ENCODE data around the gene ARHGDIB.

The ARHGDIB gene

DNA sequence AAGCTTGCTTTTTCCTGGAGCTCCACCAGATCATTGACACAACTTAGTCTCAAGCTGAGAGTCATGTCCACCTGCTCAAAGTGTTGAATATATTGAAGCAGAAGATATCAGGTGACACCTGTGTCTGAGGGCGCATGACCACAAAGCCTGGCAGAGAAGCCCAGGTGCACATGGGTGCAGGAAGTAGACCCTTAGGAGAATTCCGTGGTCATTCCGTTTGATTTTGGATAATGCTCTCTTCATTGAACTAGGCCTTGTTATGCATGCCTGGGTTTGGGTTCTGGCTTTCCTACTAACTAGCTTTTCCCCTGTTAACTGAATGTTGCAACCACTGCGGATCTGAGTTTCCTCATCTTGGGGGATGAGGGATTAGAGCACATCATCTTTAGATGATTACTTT, 7.1 kb downstream of the ARHGDIB start:
- no peak for DNase-seq

DNA sequence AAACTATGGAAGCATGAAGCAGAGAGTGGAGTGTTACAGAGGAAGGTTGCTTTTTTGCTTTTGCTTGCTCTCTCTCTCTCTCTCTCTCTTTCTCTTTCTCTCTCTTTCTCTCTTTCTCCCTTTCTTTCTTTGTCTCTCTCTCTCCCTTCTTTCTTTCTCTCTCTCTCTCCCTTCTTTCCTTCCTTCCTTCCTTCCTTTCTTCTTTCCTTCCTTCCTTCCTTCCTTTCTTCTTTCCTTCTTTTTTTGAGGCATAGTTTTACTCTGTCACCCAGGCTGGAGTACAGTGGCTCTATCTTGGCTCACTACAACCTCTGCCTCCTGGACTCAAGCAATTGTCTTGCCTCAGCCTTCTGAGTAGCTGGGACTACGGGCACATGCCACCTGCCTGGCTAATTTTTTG, 7.6 kb downstream of the ARHGDIB start:
- DNase-seq, result no peak

DNA sequence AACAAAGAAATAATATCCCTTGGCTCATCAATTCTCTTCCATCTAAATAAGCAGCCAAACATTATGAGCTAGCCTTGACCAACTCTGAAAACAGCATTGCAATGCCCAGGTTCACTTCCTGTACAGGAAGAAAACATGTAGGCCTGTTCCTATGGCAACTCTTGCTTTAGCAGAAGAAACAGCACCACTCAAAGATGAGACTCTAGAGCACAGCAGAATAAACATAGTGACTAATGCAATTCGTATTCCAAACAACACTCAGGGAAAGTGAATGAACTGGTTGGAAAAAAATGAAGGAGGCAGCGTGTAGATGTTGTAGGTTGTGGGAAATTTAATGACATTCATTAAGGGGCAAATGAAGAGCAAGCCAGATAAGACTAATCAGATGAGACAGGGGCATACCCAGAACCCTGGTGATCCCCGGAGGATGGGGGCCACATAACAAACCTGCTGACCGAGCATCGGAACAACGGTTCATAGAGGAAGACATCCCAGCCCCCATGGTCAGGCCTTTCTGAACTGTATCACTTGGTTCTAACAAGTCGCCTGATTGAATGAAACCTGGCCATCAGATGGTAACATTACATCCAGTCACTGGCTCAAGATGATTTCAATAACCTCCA, 9.0 kb downstream of the ARHGDIB start:
- no peak for DNase-seq

DNA sequence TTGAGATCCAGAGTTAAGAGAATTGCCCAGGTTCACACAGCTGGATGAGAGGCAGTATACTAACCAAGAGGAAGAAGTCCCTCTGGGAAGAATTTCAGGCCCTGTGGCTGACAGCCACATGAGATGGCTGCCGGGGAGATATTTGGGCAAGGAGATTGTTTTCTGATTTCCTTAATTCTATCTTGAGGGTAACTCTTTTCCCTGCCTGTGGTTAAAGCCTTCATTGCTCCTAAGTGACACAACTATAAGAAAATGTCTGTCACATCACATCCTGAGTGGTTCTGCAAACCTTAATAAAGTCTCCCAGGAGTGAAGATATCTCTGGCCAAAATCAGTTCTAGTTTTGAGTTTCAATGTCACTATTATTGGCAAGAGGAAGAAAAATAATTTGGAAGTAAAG, 9.6 kb downstream of the ARHGDIB start:
- DNase-seq, result no peak

DNA sequence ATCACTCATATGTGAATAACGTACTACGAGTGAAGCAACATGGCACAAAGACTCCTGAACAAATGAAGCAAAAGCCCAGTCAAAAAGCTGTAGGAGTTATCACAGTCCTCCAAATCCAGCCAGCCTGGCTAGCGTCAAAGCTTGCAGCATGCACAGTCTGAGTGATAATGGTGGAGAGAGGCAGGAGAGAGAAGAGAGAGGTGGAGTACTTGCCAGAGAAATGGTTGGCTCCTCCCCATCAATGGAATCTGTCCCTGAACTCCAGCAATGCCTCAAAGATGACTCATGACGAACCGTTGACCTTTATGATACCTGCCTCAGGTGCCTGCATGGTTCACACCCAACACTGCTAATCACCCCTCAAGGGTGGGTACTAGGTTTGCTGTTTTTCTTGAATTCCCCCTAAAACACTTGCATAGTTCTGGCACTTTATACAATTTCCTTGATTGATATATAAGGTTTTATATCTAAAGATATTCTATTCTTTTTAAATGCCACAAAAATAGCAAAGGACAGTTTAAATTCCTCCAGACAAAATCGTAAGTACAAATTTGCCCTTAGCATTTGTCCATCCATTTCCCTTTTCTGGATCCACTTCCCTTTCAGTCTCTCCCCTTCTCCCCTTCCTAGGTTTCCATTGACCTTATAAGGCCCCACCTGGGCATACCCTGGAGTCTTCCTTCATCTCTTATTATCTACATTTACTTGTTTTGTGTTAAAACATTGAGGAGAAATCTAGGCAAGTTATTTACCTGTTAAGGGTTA, 10.2 kb downstream of the ARHGDIB start:
- no peak for DNase-seq

DNA sequence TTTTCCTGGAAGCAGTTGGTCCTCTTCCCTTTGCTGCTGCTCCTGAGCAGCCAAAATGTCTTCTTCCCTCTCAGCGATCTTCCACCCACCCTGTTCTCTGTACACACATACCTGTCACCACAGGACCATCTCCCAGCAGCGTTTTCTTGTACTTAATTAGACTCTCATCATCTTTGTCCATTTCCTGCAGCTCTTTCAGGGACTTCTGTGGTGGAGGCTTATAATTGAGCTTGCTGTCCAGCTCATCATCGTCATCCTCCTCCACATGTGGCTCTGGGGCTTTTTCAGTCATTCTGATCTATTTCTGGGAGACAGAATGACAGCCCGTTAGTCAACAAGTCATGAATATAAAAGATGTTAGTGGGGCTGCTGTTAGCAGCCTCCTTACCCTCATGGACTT, 11.0 kb downstream of the ARHGDIB start:
- no peak for DNase-seq

DNA sequence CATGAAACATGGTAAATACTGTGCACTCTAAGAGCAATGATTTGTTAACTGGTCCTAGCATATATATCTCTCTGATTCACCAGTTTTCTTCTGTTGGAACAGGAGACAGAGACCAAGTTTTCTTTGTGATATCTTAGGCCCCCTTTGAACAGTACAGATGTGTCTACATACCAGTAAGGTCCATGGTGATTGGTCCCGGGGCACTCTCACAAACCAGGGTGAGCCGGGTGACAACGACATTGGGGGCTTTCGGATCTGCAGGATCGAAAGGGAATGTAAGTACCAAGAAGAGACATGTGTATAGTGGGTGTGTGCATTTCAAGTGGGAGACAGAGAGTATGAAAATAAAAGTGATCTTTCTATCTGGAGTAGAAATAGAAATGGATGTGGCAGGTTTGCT, 11.8 kb downstream of the ARHGDIB start:
- DNase-seq, result no peak

DNA sequence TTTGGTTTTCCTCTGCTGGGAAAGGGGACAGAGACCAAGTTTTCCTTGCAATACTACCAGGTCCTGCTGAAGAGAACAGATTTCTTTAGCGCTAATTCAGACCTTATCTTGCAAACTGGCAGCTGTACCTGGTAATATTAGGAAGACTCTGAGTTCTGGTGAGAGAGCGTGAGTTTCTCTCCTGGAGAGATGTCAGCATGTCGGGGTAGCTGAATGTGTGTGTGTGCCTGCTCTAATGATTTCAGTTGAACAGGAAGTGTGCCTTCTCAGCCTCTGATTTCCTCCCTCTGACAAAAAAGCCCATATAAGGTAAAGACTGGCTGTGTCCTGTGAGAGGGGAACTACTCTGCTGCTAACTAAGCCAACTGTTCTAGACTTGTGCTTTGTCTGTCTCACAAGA, 12.7 kb downstream of the ARHGDIB start:
- DNase-seq, result peak; percentile 69

DNA sequence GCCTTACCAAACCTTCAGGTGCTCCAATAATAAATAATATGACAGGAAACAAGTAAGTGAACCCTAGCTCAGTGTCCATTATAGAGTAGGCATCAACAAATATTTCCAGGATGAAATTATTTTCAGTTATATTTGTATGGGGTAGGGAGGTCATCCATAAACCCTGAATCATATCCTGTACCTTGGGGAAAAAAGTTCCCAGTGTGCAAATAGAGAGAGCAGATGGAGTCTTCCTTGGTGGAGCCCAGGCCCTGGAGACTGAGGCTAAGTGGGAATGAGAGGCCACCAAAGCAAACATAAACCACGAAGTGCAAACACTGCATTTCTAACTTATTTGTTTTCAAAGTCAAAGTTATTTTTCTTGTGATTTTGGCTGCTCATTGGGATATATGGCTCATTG, 14.5 kb downstream of the ARHGDIB start:
- no peak for DNase-seq

DNA sequence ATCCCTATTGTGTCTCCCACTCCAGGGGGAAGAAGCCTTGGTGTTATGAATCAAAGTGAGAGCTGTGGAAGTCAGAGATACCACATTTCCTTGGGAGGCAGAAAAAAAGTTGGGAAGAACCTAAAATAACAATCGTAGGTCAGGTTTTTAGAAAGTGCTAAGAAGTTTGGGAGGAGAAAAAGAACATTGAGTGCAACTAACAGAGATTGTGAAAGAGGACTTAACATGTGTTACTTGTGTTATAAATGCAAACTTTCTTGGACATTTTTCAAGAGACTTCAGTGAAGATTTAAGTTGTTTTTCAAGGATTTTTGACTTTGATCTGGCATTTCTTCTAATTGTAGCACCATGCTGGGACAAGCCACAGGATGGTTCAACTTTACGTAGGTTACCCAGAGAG, 15.2 kb downstream of the ARHGDIB start:
- DNase-seq, result no peak

DNA sequence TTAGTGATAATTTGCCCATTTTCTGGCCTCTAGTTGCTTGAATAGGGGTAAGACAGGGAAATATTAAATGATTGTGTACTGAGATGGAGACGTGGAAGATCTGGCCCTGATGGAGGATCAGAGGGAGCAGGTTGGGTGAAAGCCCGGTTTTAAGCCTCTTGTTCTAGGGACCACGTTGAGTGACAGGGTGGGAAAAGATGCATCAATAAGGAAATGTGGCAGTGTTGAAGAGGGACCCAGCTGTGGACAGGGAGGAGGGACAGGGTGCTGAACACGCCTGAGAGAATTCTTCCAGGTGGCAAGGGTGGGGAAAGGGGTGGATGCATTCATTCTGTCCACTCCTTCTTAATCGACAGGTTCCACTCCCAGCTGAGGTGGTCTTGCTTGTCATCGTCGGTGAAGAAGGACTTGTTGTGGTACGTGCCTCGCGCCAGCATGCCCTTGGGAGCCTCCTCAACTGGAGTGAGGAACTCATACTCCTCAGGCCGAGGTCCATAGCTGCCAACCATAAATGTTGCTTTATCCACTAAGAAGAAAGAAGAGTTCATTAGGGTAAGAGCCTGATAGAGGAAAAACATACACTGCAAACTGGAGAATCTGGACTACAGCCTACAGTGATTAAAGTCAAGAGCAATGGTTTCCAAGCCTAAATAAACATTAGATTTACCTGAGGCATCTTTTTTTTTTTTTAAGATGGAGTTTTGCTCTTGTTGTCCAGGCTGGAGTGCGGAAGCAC, 19.0 kb downstream of the ARHGDIB start:
- no peak for DNase-seq

DNA sequence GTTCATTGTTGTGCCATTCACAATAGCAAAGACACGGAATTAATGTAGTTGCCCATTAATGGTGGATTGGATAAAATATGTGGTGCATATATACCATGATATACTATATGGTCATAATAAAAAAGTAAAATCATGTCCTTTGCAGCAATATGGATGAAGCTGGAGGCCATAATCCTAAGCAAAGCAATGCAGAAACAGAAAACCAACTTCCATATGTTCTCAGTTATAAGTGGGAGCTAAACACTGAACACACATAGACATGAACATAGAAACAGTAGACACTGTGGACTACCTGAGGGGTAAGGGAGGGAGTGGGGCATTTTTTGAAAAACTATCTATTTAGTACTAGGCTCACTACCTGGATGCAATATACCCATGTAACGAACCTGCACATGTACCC, 20.0 kb downstream of the ARHGDIB start:
- no peak for DNase-seq

DNA sequence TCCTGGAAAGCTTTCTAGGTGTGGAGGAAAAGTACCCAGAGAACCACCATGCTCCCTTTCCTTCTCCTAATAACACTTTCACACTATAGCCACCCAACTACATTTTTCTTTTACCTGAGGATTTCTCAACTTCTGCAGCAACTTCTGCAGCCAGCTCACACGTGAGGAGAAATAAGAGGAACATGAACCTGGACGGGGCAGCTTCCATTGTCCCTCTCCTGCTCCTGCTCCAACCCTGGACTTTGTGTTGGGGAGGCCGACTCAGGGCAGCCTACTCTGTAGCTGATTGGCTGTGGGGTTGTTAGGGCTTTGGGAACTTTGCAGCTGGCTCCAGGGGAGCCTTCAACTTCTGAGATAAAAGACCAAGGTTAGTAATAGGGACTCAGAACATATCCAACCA, 23.1 kb downstream of the ARHGDIB start, which contains the start of gene ERP27:
TSS of gene ERP27 (minus strand) at position 237 of the 400 bp plus-strand sequence. CDS start at position 208, 29 bp downstream.
- DNase-seq, result no peak

DNA sequence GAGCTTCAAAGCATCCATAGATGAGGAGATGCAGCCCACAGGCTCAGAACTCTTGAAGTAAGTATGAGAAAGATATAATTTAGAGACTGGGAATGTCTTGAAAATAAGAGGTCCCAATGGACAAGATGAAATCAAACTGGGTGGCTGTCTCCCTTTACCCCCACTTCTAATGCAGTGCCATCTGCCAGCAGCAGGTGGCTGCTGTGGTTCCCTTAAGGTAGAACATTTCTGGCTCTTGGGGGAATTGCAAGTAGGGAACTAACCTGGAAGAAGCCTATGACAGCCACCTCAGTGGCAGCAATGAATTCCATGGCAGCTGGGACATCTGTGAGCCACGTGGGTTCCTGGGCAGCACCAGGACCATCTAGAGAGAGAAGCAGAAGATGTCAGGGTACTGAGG, 23.7 kb downstream of the ARHGDIB start:
- no peak for DNase-seq

DNA sequence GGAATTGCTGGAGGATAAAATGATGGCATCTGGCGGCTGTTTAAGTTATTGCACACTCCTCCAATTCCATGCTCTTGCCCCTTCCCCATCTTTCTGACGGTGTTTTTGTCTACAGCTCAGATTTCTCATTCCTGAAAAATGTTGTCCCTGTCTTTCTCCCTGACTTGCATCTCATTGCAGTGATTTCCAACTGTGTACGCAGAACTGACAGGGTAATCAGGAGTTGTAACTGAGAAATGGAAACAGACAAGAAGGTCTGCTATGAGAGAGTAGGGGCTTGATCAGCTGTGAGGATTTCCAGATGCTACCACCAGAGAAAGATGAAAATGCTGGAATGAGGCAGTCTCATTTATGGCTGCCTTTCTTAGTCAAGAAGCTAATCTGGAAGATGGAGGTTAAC, 24.4 kb downstream of the ARHGDIB start:
- no peak for DNase-seq

DNA sequence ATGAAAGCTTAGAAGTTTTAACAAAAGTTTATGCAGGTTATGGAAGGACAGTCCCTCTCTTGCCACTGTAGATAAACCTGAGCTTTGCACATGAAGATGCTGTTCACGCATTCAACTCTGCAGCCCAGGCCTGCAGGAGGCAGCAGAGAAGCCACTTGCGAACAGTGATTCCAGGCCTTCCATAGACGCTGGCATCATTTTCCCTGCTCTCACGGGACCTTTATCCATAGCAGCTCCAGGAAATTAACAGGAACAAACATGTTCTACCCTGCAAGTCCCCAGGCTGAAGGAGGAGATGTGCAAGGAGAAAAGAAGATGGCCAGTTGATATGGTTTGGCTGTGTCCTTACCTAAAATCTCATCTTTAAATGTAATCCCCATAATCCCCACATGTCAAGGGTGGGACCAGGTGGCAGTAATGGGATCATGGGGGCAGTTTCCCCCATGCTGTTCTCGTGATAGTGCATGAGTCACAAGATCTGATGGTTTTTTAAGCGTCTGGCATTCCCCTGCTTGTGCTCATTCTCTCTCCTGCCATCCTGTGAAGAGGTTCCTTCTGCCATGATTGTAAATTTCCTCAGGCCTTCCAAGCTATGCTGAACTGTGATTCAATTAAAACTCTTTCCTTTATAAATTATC, 25.1 kb downstream of the ARHGDIB start:
- no peak for DNase-seq

DNA sequence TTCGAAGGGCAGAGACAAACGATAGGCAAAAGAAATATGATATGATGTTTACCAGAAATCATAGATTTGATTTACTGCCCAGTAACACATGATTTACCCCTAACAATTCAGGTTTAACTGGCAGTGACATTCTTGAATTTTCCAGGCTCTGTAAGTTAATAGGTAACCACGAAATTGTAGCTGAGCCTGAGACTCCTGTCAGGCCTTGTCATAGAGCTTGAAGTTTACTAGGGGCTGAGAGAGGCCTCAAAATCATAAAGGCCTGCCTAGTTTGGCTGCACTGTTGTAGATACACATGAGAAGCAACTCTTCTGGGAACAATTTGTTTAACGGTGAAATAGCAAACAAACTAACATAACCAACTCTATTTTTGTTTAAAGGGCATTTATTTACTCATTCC, 26.4 kb downstream of the ARHGDIB start:
- DNase-seq, result no peak

DNA sequence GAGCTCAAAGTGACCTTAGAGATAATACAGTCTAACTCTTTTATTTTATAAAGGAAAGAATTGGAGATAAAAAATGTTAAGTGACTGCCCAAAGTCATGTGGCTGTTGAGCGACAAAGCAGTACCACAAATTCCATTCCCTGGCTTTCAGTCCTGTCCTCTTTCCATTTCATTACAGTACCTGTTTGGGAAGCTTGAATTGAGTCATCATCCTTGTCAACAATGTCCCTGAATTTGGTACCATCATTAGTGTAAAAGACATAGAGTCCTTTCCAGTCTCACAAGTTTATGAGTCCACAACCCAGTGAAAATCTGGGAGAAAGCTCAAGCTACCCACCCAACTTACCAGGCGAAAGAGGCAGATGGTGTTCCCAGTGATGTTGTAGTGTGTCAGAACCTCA, 26.9 kb downstream of the ARHGDIB start:
- DNase-seq, result no peak

DNA sequence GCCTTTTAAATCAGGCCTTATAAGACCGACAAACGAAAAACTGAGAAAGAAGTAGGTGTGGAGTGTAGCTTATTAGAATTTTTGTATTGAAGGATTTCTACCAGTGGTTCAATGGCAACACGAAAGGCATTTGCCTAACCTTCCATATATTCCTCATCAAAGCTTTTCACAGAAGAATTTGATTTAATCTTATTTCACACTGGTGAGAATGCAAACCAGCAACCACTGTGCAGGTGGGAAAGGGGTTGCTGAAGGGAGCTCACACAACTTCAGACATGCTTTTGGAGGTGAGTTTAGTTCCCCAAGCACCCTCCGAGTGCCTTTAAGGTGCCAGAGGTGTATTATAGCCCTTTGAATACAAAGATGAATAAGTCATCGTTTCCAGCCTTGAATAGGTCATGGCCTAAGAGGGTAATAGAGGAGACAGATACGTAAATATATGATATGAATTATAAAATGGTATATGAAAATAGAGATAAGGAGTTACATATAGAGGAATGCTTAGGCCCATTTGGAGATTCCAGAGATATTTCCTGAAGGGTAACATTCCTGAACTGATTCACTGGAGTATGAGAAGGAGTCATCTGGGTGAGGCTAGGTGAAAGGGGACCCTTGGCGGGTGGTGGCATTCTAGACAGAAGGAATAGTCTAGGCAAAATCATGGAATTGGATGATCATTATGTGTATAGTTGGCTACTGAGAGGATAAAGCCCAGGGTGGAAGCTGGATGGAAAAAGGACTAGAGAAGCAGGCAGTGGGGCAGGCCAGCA, 29.4 kb downstream of the ARHGDIB start:
- DNase-seq, result no peak

DNA sequence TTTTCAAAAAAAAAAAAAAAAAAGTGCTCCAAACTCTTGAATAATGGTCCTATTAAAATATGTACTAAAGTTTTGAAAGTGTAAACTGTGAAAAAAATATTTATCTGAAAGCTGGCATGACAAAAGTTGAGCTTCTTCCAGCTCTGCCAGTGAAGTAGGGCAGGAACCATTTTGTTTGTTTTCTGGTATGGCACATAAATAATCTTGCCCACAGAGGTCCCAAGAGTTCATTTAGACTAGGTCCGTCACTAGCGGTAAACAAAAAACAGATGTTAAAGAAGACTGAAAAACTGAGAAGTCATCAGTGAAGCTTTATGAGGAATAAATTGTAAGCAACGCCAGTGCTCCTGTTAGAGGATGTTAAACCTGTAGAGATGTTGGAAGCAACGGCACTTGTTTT, 30.0 kb downstream of the ARHGDIB start:
- DNase-seq, result no peak

DNA sequence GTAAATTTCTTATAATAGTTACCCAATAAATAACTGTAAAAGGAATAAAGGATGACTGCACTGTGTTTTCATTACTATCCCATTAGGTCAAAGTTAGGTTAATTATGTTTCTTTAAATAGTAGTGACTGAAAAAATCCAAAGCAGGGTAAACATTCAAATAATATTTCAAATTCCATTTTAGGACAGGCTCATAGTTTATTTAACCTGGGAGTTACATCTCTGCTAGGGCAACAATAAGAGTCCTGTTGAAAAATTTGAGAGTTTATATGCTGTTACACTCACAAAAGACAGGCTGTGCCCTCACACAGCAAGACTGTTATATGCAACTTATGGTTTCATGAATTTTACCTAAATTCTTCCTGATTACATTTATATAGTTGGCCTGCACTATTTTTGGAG, 31.1 kb downstream of the ARHGDIB start:
- DNase-seq, result no peak

DNA sequence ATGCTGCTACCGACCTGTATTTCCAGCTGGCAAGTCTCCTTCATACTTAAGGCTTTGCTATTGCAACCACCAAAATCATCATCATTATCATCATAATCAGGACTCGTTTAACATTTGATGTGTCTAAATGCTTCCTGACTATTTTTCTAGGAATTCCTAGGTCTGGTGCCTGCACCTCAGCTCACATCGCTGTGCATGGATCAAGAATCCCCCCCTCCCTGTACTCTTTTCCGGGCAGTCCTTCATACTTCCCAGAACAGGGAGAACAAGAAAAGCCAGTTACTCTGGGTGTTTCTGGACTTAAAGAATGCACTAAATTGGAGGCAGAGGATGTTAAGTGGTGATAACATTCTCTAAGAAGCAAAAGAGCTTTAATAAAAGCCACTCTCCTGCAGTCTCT, 32.5 kb downstream of the ARHGDIB start:
- DNase-seq, result no peak

DNA sequence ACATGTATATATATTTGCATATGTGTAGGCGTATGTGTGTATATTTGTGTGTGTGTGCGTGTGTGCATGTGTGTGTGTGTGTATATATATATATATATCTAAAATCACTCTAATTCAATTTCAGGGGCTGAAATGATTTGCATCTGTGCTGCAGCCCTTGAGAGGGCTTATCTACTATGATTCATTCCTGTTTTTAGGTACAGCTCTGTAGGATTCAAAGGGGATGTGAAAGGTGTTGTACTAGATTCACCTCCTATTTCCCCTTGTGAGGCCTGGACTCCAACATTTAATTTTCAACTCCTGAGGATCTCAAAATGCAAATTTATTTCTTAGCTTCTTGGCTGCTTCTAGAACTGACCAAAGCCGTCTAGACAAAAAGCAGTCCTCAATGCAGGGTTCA, 34.1 kb downstream of the ARHGDIB start:
- DNase-seq, result no peak

Measured in GDM1 (cell line).